RWPE2 (cell line): Measurements from ENCODE around the gene ABCE1.

Experiments
- ATAC-seq: fragments of 200-7000 bp; cut with Tn5 transposase; 3 replicates; pipeline ENCODE4 v1.9.1; 2021; ENCODE audit warnings: low read depth
- DNase-seq: peaks from one replicate; pipeline ENCODE4 v3.0.0-alpha.2; 2020; ENCODE audit warnings: low spot score
- H3K27ac ChIP-seq: fragments of 450-650 bp; 2 replicates; pipeline ENCODE4 v1.5.1; 2017; ENCODE audit warnings: mild to moderate bottlenecking; ENCODE audit not compliant: poor library complexity, severe bottlenecking
- H3K27me3 ChIP-seq: fragments of 250-450 bp; sonication (Bioruptor Pico); 2 replicates; pipeline ENCODE4 v1.5.1; 2021; ENCODE audit warnings: mild to moderate bottlenecking, moderate library complexity; ENCODE audit not compliant: insufficient read depth, poor library complexity, severe bottlenecking
- H3K36me3 ChIP-seq: fragments of 250-450 bp; sonication (Bioruptor Pico); 2 replicates; pipeline ENCODE4 v1.5.1; 2020; ENCODE audit warnings: low read depth, mild to moderate bottlenecking, moderate library complexity
- H3K4me1 ChIP-seq: fragments of 250-450 bp; sonication (Bioruptor Pico); 2 replicates; pipeline ENCODE4 v1.5.1; 2021; ENCODE audit warnings: mild to moderate bottlenecking, moderate library complexity; ENCODE audit not compliant: insufficient read depth, poor library complexity, severe bottlenecking
- H3K4me3 ChIP-seq: fragments of 250-450 bp; sonication (Bioruptor Pico); 2 replicates; pipeline ENCODE4 v1.5.1; 2021; ENCODE audit warnings: mild to moderate bottlenecking, moderate library complexity; ENCODE audit not compliant: severe bottlenecking
- H3K9me3 ChIP-seq: fragments of 250-450 bp; sonication (Bioruptor Pico); 2 replicates; pipeline ENCODE4 v1.5.1; 2021; ENCODE audit warnings: mild to moderate bottlenecking, moderate library complexity; ENCODE audit not compliant: severe bottlenecking
- TF ChIP-seq, protein P1 (sequence below): fragments of 450-650 bp; IDR thresholded peaks from one replicate; pipeline ENCODE4 v1.5.1; 2017; ENCODE audit warnings: mild to moderate bottlenecking, moderate library complexity; ENCODE audit not compliant: poor library complexity, severe bottlenecking

Gene ABCE1

DNA sequence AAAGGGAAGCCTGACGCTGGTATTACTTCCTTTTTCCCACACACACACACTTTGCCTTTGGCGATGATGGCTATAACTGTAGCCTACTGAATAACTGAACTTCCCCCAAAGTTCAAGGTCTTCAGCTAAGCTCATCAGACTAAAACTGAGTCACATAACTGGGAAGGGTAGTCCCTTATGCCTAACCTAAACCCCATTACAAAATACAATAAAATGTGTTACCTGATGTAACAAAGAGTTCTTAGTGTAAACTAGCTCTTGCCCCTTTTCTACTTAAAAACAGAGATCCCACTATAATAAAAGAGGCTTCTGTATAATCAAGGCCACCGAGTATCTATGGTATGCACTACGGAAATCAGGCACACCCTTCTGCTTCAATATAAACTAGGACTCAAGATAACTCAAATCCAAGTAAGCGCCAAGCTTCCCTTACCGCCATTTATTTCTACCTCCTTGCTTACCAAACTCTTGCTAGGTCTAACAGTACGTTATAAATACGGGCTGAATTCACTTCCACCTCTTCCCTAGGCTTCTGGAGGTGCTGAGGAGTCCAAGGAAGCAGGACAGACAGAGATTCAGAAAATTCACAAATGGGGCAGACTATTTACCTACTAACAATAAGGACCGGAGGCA lies 79.9 kb downstream of the ABCE1 start:
- Histone ChIP-seq H3K4me1 (peaks cover 11% of the 10 kb centered on the region), H3K27me3 (no peaks in the 10 kb centered on the region), H3K4me3 (peak overlapping the region; percentile 72), H3K36me3 (peaks cover 22% of the 10 kb centered on the region), H3K9me3 (no peaks in the 10 kb centered on the region), H3K27ac (peak overlapping the region; percentile 79)
- DNase-seq (no peak), ATAC-seq (peak; percentile 5; the same call in 1 of the 3 replicates)
- TF ChIP-seq, protein P1, sequence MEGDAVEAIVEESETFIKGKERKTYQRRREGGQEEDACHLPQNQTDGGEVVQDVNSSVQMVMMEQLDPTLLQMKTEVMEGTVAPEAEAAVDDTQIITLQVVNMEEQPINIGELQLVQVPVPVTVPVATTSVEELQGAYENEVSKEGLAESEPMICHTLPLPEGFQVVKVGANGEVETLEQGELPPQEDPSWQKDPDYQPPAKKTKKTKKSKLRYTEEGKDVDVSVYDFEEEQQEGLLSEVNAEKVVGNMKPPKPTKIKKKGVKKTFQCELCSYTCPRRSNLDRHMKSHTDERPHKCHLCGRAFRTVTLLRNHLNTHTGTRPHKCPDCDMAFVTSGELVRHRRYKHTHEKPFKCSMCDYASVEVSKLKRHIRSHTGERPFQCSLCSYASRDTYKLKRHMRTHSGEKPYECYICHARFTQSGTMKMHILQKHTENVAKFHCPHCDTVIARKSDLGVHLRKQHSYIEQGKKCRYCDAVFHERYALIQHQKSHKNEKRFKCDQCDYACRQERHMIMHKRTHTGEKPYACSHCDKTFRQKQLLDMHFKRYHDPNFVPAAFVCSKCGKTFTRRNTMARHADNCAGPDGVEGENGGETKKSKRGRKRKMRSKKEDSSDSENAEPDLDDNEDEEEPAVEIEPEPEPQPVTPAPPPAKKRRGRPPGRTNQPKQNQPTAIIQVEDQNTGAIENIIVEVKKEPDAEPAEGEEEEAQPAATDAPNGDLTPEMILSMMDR: no peak

GRCh38 chr4:145178740-145179280 lies 80.7 kb downstream of the ABCE1 start:
- Histone ChIP-seq H3K27ac (peak overlapping the region; percentile 79), H3K27me3 (no peaks in the 10 kb centered on the region), H3K4me1 (peaks cover 11% of the 10 kb centered on the region), H3K36me3 (peaks cover 15% of the 10 kb centered on the region), H3K4me3 (peak overlapping the region; percentile 72), H3K9me3 (no peaks in the 10 kb centered on the region)
- no peak for ATAC-seq
- DNase-seq: no peak
- TF ChIP-seq, protein P1: no peak
